Measurements from ENCODE around the gene SCN2A. TPM values are rescaled to one million over a fixed set of nuclear protein-coding genes. Genes with fewer than 3 reads are reported as not detected.

The SCN2A gene
- total and polyA plus RNA-seq, 2 of the 4 experiments (the other 2 are of a cell fraction): 0.24 to 0.54 TPM

DNA sequence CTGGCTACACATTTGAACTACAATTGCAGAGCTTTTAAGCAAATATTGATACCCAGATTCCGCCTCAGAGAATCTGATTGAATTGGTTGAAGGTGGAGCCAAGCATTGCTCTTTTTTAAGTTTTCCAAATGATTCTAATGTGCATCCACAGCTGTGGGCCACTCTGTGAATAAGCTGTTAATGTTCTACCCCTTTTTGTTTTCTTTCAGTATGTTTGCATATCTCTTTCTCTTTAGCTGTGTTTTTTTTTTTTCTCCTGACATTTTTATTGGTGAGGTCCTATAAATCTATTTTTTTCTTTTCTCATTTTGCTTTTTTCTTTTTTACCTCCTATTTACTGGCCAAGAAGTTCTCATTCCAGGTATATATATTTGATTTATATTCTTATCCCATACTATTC, 41.9 kb upstream of the SCN2A start:
- dilution Hi-C loops (cut with HindIII; ENCODE audit: low sequenced_read_pairs, unreplicated experiment) (no loop called here), in situ Hi-C loops (cut with MboI; ENCODE audit: low sequenced_read_pairs) (loop anchor here (25.0 kb wide), 1 partner anchor 460 kb away; no protein-coding TSS in a partner anchor), intact Hi-C loops (cut with micrococcal nuclease) (no loop called here)
- H3K79me1 ChIP-seq (ENCODE audit: low read depth in 1 of 2, low read length in 2 of 2): no peaks in the 10 kb centered on the region
- no peaks in the 10 kb centered on the region for H3K9me1 ChIP-seq (ENCODE audit: insufficient read depth, low read length)
- no peak overlapping the region for H3K14ac ChIP-seq (replicated peaks; ENCODE audit: low read depth, low read length)
- H4K20me1 ChIP-seq (ENCODE audit: insufficient read depth, low read length): no peaks in the 10 kb centered on the region
- H3K4ac ChIP-seq (ENCODE audit: low read depth, low read length): no peak overlapping the region
- no peak overlapping the region for H2BK5ac ChIP-seq (ENCODE audit: low read depth, low read length, poor library complexity, severe bottlenecking)
- ChIA-PET CTCF (interaction anchor here (0.6 kb wide), 1 partner anchor 97 kb away, joined by 4 read pairs; no protein-coding TSS in a partner anchor), POLR2A (ENCODE audit: unreplicated experiment) (no interaction called here)
- H3K36me3 ChIP-seq (ENCODE audit: control insufficient read depth, insufficient read depth, low read length): no peaks in the 10 kb centered on the region
- H4K91ac ChIP-seq (ENCODE audit: insufficient read depth, low read depth, low read length): no peak overlapping the region
- WGBS, 2 experiments (ENCODE audit: extremely low coverage in 2 of 2, insufficient read length in 1 of 2): no CpG with 5 or more reads among the region's 1 CpG
- H3K56ac ChIP-seq (ENCODE audit: extremely low read depth, insufficient read depth, low read length): no peak overlapping the region
- H4K8ac ChIP-seq (ENCODE audit: low read depth in 2 of 2, low read length in 2 of 2): no peak overlapping the region
- no TSS peak for BruUV-seq (replicated peaks)
- no peak overlapping the region for H3K4me2 ChIP-seq (ENCODE audit: low read depth, low read length)
- no peaks in the 10 kb centered on the region for H3K27me3 ChIP-seq (ENCODE audit: control insufficient read depth, insufficient read depth, low read length)
- H3K27ac ChIP-seq (ENCODE audit: insufficient read depth, low read length): no peak overlapping the region
- H2AFZ ChIP-seq (replicated peaks; ENCODE audit: low read length, poor library complexity): no peak overlapping the region
- DNase-seq: no peak
- no peak overlapping the region for H3K23ac ChIP-seq (ENCODE audit: low read depth, low read length)
- no peak overlapping the region for H2AK9ac ChIP-seq (replicated peaks; ENCODE audit: low read depth, low read length, poor library complexity)
- no peaks in the 10 kb centered on the region for H3K9me3 ChIP-seq (ENCODE audit: control insufficient read depth, insufficient read depth, low read length)
- H3K18ac ChIP-seq (ENCODE audit: low read depth, low read length): no peak overlapping the region
- no peak overlapping the region for H2BK15ac ChIP-seq (ENCODE audit: low read depth, low read length)
- no peak for TF ChIP-seq MAFK (IDR thresholded peaks at IDR 0.05; ENCODE audit: low read depth, low read length)
- TF ChIP-seq, protein P1, sequence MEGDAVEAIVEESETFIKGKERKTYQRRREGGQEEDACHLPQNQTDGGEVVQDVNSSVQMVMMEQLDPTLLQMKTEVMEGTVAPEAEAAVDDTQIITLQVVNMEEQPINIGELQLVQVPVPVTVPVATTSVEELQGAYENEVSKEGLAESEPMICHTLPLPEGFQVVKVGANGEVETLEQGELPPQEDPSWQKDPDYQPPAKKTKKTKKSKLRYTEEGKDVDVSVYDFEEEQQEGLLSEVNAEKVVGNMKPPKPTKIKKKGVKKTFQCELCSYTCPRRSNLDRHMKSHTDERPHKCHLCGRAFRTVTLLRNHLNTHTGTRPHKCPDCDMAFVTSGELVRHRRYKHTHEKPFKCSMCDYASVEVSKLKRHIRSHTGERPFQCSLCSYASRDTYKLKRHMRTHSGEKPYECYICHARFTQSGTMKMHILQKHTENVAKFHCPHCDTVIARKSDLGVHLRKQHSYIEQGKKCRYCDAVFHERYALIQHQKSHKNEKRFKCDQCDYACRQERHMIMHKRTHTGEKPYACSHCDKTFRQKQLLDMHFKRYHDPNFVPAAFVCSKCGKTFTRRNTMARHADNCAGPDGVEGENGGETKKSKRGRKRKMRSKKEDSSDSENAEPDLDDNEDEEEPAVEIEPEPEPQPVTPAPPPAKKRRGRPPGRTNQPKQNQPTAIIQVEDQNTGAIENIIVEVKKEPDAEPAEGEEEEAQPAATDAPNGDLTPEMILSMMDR (conservative IDR thresholded peaks at IDR 0.05; ENCODE audit: low read depth, low read length): no peak
- TF ChIP-seq FOS (IDR thresholded peaks at IDR 0.05; ENCODE audit: low read depth, low read length): no peak
- no peak for TF ChIP-seq RCOR1 (IDR thresholded peaks at IDR 0.05; ENCODE audit: insufficient replicate concordance, low read length)
- TF ChIP-seq USF2 (IDR thresholded peaks at IDR 0.05; ENCODE audit: low read depth, low read length): no peak
- TF ChIP-seq CHD1 (IDR thresholded peaks at IDR 0.05; ENCODE audit: low read depth, low read length): no peak
- no peak for TF ChIP-seq BHLHE40 (IDR thresholded peaks at IDR 0.05; ENCODE audit: low read depth, low read length)
- TF ChIP-seq NFE2L2 (IDR thresholded peaks at IDR 0.05; ENCODE audit: low read depth, low read length): no peak
- no peak for TF ChIP-seq RAD21 (IDR thresholded peaks at IDR 0.05; ENCODE audit: low read length)
- TF ChIP-seq MXI1 (IDR thresholded peaks at IDR 0.05; ENCODE audit: borderline replicate concordance, low read depth, low read length): no peak
- TF ChIP-seq RFX5 (IDR thresholded peaks at IDR 0.05; ENCODE audit: low read depth, low read length): no peak
- TF ChIP-seq POLR2A (IDR thresholded peaks at IDR 0.05; ENCODE audit: low read depth, low read length): no peak
- no peak for TF ChIP-seq CEBPB (IDR thresholded peaks at IDR 0.05; ENCODE audit: low read depth, low read length)
- no peak for TF ChIP-seq MAZ (IDR thresholded peaks at IDR 0.05; ENCODE audit: borderline replicate concordance, low read depth, low read length)
- H2BK20ac ChIP-seq (ENCODE audit: low read depth, low read length): no peak overlapping the region
- H4K5ac ChIP-seq (ENCODE audit: low read depth, low read length): no peak overlapping the region
- ATAC-seq (ENCODE audit: low read depth): no peak
- H3K4me3 ChIP-seq (ENCODE audit: insufficient read depth, low read depth, low read length): no peak overlapping the region
- H3K9ac ChIP-seq (ENCODE audit: low read depth, low read length): no peak overlapping the region
- H2AK5ac ChIP-seq (ENCODE audit: low read depth, low read length): no peak overlapping the region
- H2BK120ac ChIP-seq (ENCODE audit: low read depth, low read length): no peak overlapping the region
- no peaks in the 10 kb centered on the region for H3K4me1 ChIP-seq (ENCODE audit: control insufficient read depth, insufficient read depth, low read length)
